Measurements from ENCODE around the gene XRCC1.

Gene XRCC1

DNA sequence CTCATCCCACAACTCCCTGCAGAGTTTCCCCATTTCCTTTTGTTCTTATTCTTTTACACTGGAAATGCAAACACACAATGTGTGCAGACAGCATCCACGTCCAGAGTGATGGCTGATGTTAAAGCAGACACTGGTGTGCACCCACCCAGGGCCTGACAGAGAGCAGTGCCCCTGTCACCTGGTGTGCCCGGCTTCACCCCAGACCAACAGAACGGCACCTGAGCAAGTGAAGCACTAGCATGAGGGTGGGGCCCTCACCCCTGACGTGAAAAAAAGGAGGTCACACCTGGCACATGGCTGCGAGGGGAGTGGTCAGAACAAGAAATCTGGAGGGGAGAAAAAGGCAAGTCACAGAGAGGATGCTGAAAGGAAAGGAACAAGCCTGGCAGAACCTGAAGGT, 30.1 kb downstream of the XRCC1 start:
- no peak overlapping the region for H2BK120ac ChIP-seq (ENCODE audit: low read depth, low read length)
- no peak overlapping the region for H3K27ac ChIP-seq (replicated peaks; ENCODE audit: low read length)
- no peak overlapping the region for H4K91ac ChIP-seq (ENCODE audit: low read depth, low read length, poor library complexity)
- peaks cover 49 to 89% of the 10 kb centered on the region in 2 donors for H3K36me3 ChIP-seq (replicated peaks in 1 of 2; ENCODE audit: control insufficient read depth in 2 of 2, insufficient read depth in 2 of 2, low read length in 2 of 2)
- WGBS, 2 donors (ENCODE audit: extremely low coverage in 2 of 2, insufficient read length in 2 of 2, insufficient replicate concordance in 1 of 2) = no CpG with 5 or more reads among the region's 5 CpGs
- H3K14ac ChIP-seq (ENCODE audit: low read length) = no peak overlapping the region
- H2AFZ ChIP-seq (ENCODE audit: low read length) = no peak overlapping the region
- no peak overlapping the region for H3K4me3 ChIP-seq (ENCODE audit: low read length in 2 of 2)
- H3K4ac ChIP-seq (ENCODE audit: low read length) = no peak overlapping the region
- DNase-seq (ENCODE audit: low spot score) = no peak
- H3K4me1 ChIP-seq (ENCODE audit: control insufficient read depth in 2 of 2, insufficient read depth in 1 of 2, low read depth in 1 of 2, low read length in 2 of 2) = no peaks in the 10 kb centered on the region
- no peak overlapping the region for H2BK12ac ChIP-seq (ENCODE audit: low read length)
- no peak overlapping the region for H2AK5ac ChIP-seq (ENCODE audit: low read depth, low read length)
- no peak overlapping the region for H2BK5ac ChIP-seq (ENCODE audit: low read length)
- H3K9ac ChIP-seq (ENCODE audit: low read depth, low read length, poor library complexity) = no peak overlapping the region
- H3K4me2 ChIP-seq (ENCODE audit: insufficient read depth, low read length, poor library complexity, severe bottlenecking) = no peak overlapping the region
- H3K27me3 ChIP-seq (ENCODE audit: control insufficient read depth in 3 of 3, insufficient read depth in 3 of 3, low read depth in 1 of 3, low read length in 3 of 3) = no peaks in the 10 kb centered on the region
- H3K18ac ChIP-seq (ENCODE audit: low read length) = no peak overlapping the region
- H3K79me1 ChIP-seq (ENCODE audit: low read depth, low read length) = peaks cover 1% of the 10 kb centered on the region
- no peak overlapping the region for H3K23ac ChIP-seq (ENCODE audit: low read depth, low read length, poor library complexity)
- no peak overlapping the region for H4K8ac ChIP-seq (ENCODE audit: low read depth, low read length)
- H2BK15ac ChIP-seq (ENCODE audit: low read length) = no peak overlapping the region
- H3K9me3 ChIP-seq (replicated peaks in 1 of 2; ENCODE audit: control insufficient read depth in 2 of 2, insufficient read depth in 1 of 2, low read depth in 1 of 2, low read length in 2 of 2) = peaks cover 0 to 5% of the 10 kb centered on the region in 2 donors

- H3K4me2 ChIP-seq (ENCODE audit: insufficient read depth, low read length, poor library complexity, severe bottlenecking) = no peak overlapping the region
- H3K79me1 ChIP-seq (ENCODE audit: low read depth, low read length) = peaks cover 1% of the 10 kb centered on the region
- no peak overlapping the region for H2BK5ac ChIP-seq (ENCODE audit: low read length)
- no peak overlapping the region for H2BK120ac ChIP-seq (ENCODE audit: low read depth, low read length)
- H3K27ac ChIP-seq (replicated peaks; ENCODE audit: low read length) = no peak overlapping the region
- no peak overlapping the region for H4K91ac ChIP-seq (ENCODE audit: low read depth, low read length, poor library complexity)
- WGBS, 2 donors (ENCODE audit: extremely low coverage in 2 of 2, insufficient read length in 2 of 2, insufficient replicate concordance in 1 of 2) = no CpG with 5 or more reads among the region's 9 CpGs
- no peak overlapping the region for H3K9ac ChIP-seq (ENCODE audit: low read depth, low read length, poor library complexity)
- H4K8ac ChIP-seq (ENCODE audit: low read depth, low read length) = no peak overlapping the region
- no peak for DNase-seq (ENCODE audit: low spot score)
- no peak overlapping the region for H3K23ac ChIP-seq (ENCODE audit: low read depth, low read length, poor library complexity)
- H3K4ac ChIP-seq (ENCODE audit: low read length) = no peak overlapping the region
- no peak overlapping the region for H2AFZ ChIP-seq (ENCODE audit: low read length)
- peaks cover 5 to 6% of the 10 kb centered on the region in 2 donors for H3K9me3 ChIP-seq (replicated peaks in 1 of 2; ENCODE audit: control insufficient read depth in 2 of 2, insufficient read depth in 1 of 2, low read depth in 1 of 2, low read length in 2 of 2)
- peaks cover 49 to 90% of the 10 kb centered on the region in 2 donors for H3K36me3 ChIP-seq (replicated peaks in 1 of 2; ENCODE audit: control insufficient read depth in 2 of 2, insufficient read depth in 2 of 2, low read length in 2 of 2)
- no peaks in the 10 kb centered on the region for H3K4me1 ChIP-seq (ENCODE audit: control insufficient read depth in 2 of 2, insufficient read depth in 1 of 2, low read depth in 1 of 2, low read length in 2 of 2)
- H2BK15ac ChIP-seq (ENCODE audit: low read length) = no peak overlapping the region
- no peak overlapping the region for H3K4me3 ChIP-seq (ENCODE audit: low read length in 2 of 2)
- H3K27me3 ChIP-seq (ENCODE audit: control insufficient read depth in 3 of 3, insufficient read depth in 3 of 3, low read depth in 1 of 3, low read length in 3 of 3) = no peaks in the 10 kb centered on the region
- H2AK5ac ChIP-seq (ENCODE audit: low read depth, low read length) = no peak overlapping the region
- no peak overlapping the region for H3K18ac ChIP-seq (ENCODE audit: low read length)
- no peak overlapping the region for H2BK12ac ChIP-seq (ENCODE audit: low read length)
- no peak overlapping the region for H3K14ac ChIP-seq (ENCODE audit: low read length)
Measured at GRCh38 chr19:43544077-43544476, 31.2 kb downstream of the XRCC1 start.

DNA sequence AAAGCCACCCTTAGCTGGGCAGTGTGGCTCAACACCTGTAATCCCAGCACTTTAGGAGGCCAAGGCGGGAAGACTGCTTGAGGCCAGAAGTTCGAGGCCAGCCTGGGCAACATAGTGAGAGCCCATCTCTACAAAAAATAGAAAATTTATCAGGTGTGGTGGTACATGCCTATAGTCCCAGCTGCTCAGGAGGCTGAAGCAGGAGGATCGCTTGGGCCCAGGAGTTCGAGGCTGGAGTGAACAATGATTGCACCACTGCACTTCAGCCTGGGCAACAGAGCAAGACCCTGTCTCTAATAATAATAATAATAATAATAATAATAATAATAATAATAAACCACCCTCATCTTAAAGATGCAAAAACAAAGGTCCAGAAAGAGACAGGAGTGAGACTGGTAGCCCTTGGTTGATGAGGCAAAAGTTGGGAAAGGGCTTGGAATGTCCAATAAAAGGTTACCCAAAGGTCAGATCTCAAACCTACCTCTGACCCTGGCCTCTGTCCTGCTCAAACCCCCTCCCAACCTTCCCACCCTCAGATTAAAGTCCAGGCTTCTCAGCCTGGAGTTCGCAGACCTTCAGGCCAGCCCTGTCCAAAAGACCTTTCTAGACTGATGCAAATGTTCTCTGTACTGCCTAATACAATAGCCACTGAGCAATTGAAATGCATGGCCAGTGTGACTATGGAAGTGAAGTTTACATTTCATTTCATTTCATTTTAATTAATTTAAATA, 33.2 kb downstream of the XRCC1 start:
- peaks cover 1% of the 10 kb centered on the region for H3K79me1 ChIP-seq (ENCODE audit: low read depth, low read length)
- no CpG with 5 or more reads among the region's 5 CpGs for WGBS, 2 donors (ENCODE audit: extremely low coverage in 2 of 2, insufficient read length in 2 of 2, insufficient replicate concordance in 1 of 2)
- H3K4me1 ChIP-seq (ENCODE audit: control insufficient read depth in 2 of 2, insufficient read depth in 1 of 2, low read depth in 1 of 2, low read length in 2 of 2) = no peaks in the 10 kb centered on the region
- no peak overlapping the region for H4K8ac ChIP-seq (ENCODE audit: low read depth, low read length)
- no peak overlapping the region for H2BK5ac ChIP-seq (ENCODE audit: low read length)
- H4K91ac ChIP-seq (ENCODE audit: low read depth, low read length, poor library complexity) = no peak overlapping the region
- DNase-seq (ENCODE audit: low spot score) = no peak
- H3K14ac ChIP-seq (ENCODE audit: low read length) = no peak overlapping the region
- H3K27me3 ChIP-seq (ENCODE audit: control insufficient read depth in 3 of 3, insufficient read depth in 3 of 3, low read depth in 1 of 3, low read length in 3 of 3) = no peaks in the 10 kb centered on the region
- H3K4me3 ChIP-seq (ENCODE audit: low read length in 2 of 2) = no peak overlapping the region
- H3K4me2 ChIP-seq (ENCODE audit: insufficient read depth, low read length, poor library complexity, severe bottlenecking) = no peak overlapping the region
- H3K18ac ChIP-seq (ENCODE audit: low read length) = no peak overlapping the region
- H2AK5ac ChIP-seq (ENCODE audit: low read depth, low read length) = no peak overlapping the region
- H3K4ac ChIP-seq (ENCODE audit: low read length) = no peak overlapping the region
- H2BK12ac ChIP-seq (ENCODE audit: low read length) = no peak overlapping the region
- H3K9ac ChIP-seq (ENCODE audit: low read depth, low read length, poor library complexity) = no peak overlapping the region
- no peak overlapping the region for H3K27ac ChIP-seq (replicated peaks; ENCODE audit: low read length)
- no peak overlapping the region for H2BK120ac ChIP-seq (ENCODE audit: low read depth, low read length)
- H3K36me3 ChIP-seq (replicated peaks in 1 of 2; ENCODE audit: control insufficient read depth in 2 of 2, insufficient read depth in 2 of 2, low read length in 2 of 2) = peaks cover 57 to 97% of the 10 kb centered on the region in 2 donors
- no peak overlapping the region for H2AFZ ChIP-seq (ENCODE audit: low read length)
- no peak overlapping the region for H2BK15ac ChIP-seq (ENCODE audit: low read length)
- H3K23ac ChIP-seq (ENCODE audit: low read depth, low read length, poor library complexity) = no peak overlapping the region
- peaks cover 12 to 14% of the 10 kb centered on the region in 2 donors for H3K9me3 ChIP-seq (replicated peaks in 1 of 2; ENCODE audit: control insufficient read depth in 2 of 2, insufficient read depth in 1 of 2, low read depth in 1 of 2, low read length in 2 of 2)

- no CpG with 5 or more reads among the region's 3 CpGs for WGBS, 2 donors (ENCODE audit: extremely low coverage in 2 of 2, insufficient read length in 2 of 2, insufficient replicate concordance in 1 of 2)
- Histone ChIP-seq H4K91ac (ENCODE audit: low read depth, low read length, poor library complexity) (no peak overlapping the region), H3K27me3 (ENCODE audit: control insufficient read depth in 3 of 3, insufficient read depth in 3 of 3, low read depth in 1 of 3, low read length in 3 of 3) (no peaks in the 10 kb centered on the region), H3K23ac (ENCODE audit: low read depth, low read length, poor library complexity) (no peak overlapping the region), H3K4ac (ENCODE audit: low read length) (no peak overlapping the region), H3K4me2 (ENCODE audit: insufficient read depth, low read length, poor library complexity, severe bottlenecking) (no peak overlapping the region), H2BK5ac (ENCODE audit: low read length) (no peak overlapping the region), H3K27ac (replicated peaks; ENCODE audit: low read length) (no peak overlapping the region), H4K8ac (ENCODE audit: low read depth, low read length) (no peak overlapping the region), H2BK12ac (ENCODE audit: low read length) (no peak overlapping the region), H2BK120ac (ENCODE audit: low read depth, low read length) (no peak overlapping the region), H3K18ac (ENCODE audit: low read length) (no peak overlapping the region), H3K9ac (ENCODE audit: low read depth, low read length, poor library complexity) (no peak overlapping the region), H2AK5ac (ENCODE audit: low read depth, low read length) (no peak overlapping the region), H2AFZ (ENCODE audit: low read length) (no peak overlapping the region), H3K79me1 (ENCODE audit: low read depth, low read length) (peaks cover 1% of the 10 kb centered on the region), H3K36me3 (replicated peaks in 1 of 2; ENCODE audit: control insufficient read depth in 2 of 2, insufficient read depth in 2 of 2, low read length in 2 of 2) (peaks cover 53 to 97% of the 10 kb centered on the region in 2 donors), H3K4me1 (ENCODE audit: control insufficient read depth in 2 of 2, insufficient read depth in 1 of 2, low read depth in 1 of 2, low read length in 2 of 2) (peaks cover 0 to 1% of the 10 kb centered on the region in 2 donors), H3K14ac (ENCODE audit: low read length) (no peak overlapping the region), H2BK15ac (ENCODE audit: low read length) (no peak overlapping the region), H3K9me3 (replicated peaks in 1 of 2; ENCODE audit: control insufficient read depth in 2 of 2, insufficient read depth in 1 of 2, low read depth in 1 of 2, low read length in 2 of 2) (peaks cover 12 to 14% of the 10 kb centered on the region in 2 donors), H3K4me3 (ENCODE audit: low read length in 2 of 2) (no peak overlapping the region)
- no peak for DNase-seq (ENCODE audit: low spot score)
Measured at GRCh38 chr19:43540381-43540780, 34.9 kb downstream of the XRCC1 start.
